Uterus (tissue), 4 donors: ENCODE measurements around the gene LTB4R2. TPM values are rescaled to one million over a fixed set of nuclear protein-coding genes. Genes with fewer than 3 reads are reported as not detected.

ENCODE experiments used
- DNase-seq, 2 donors: peaks; one replicate each; pipeline ENCODE4 v3.0.0-alpha.2; 2019 to 2020
- H3K27ac ChIP-seq, 2 donors: fragments of 200-600 bp; sonication (generic); 1 replicate in 1 of 2; 2 replicates in 1 of 2; pipeline ENCODE4 v1.5.1; 2016 to 2018
- H3K27me3 ChIP-seq, 2 donors: fragments of 200-600 bp; sonication (generic); one replicate each; pipeline ENCODE4 v1.5.1; 2018 to 2019; ENCODE audit warnings: control low read depth in 1 of 2
- H3K36me3 ChIP-seq, 2 donors: fragments of 200-600 bp; sonication (generic); one replicate each; pipeline ENCODE4 v1.5.1; 2019; ENCODE audit warnings: control low read depth in 1 of 2
- H3K4me1 ChIP-seq, 2 donors: fragments of 200-600 bp; sonication (generic); one replicate each; pipeline ENCODE4 v1.5.1; 2018 to 2019; ENCODE audit warnings: control low read depth in 1 of 2
- H3K4me3 ChIP-seq, 2 donors: fragments of 200-600 bp; sonication (generic); 1 replicate in 1 of 2; 2 replicates in 1 of 2; pipeline ENCODE4 v1.5.1; 2018 to 2019; ENCODE audit warnings: mild to moderate bottlenecking in 1 of 2
- H3K9me3 ChIP-seq, 2 donors: fragments of 200-600 bp; sonication (generic); one replicate each; pipeline ENCODE4 v1.5.1; 2019; ENCODE audit warnings: control low read depth in 1 of 2
- CTCF ChIP-seq, 4 experiments: fragments of 200-600 bp in 2 of 4; fragments of 450-650 bp in 2 of 4; sonication (generic) in 2 of 4; IDR thresholded peaks; one replicate each; pipeline ENCODE4 v1.5.1; 2016 to 2019; ENCODE audit warnings: antibody characterized with exemption in 4 of 4, mild to moderate bottlenecking in 2 of 4, moderate library complexity in 1 of 4
- POLR2A ChIP-seq, 2 donors: fragments of 450-650 bp; IDR thresholded peaks; one replicate each; pipeline ENCODE4 v1.6.1; 2016; ENCODE audit warnings: antibody characterized with exemption in 2 of 2, mild to moderate bottlenecking in 1 of 2, moderate library complexity in 1 of 2
- intact Hi-C: fragments of 100-400 bp; cut with DNase I; formaldehyde crosslinking; loops from one replicate; pipeline ENCODE4 v1.15.1; 2023; ENCODE audit warnings: low total_unique reads
- total RNA-seq, 4 donors: library from RNA; depleted of rRNA in 3 of 4; stranded (reverse); fragments of >200 nt in 3 of 4; gene quantifications; one replicate each; pipeline versions ENCODE4 v1.1.0 to v1.2.4, GENCODE V29; 2014 to 2023
- donor health status: DM: yes; HTN: yes; CAD: no.

The LTB4R2 gene
- total RNA-seq, 4 donors from 2014 or later: 1.0 to 7.1 (median 5.6) TPM; not detected in 1

GRCh38 chr14:24262821-24263733, 46.9 kb upstream of the LTB4R2 start, which contains the start of gene TGM1:
TSS of gene TGM1 (minus strand) at chr14:24263177. CDS start at chr14:24262352, 825 bp downstream.
- no peaks in the 10 kb centered on the region for H3K36me3 ChIP-seq
- H3K4me3 ChIP-seq: no peak within 1 kb of the TSS
- no peaks in the 10 kb centered on the region for H3K9me3 ChIP-seq
- no peak for TF ChIP-seq CTCF (IDR thresholded peaks at IDR 0.05)
- TF ChIP-seq POLR2A (IDR thresholded peaks at IDR 0.05): no peak
- no peaks in the 10 kb centered on the region for H3K27me3 ChIP-seq
- H3K27ac ChIP-seq: no peak within 1 kb of the TSS
- H3K4me1 ChIP-seq: no peaks in the 10 kb centered on the region
- intact Hi-C loops: no loop called here
- no peak for DNase-seq

- TF ChIP-seq CTCF (IDR thresholded peaks at IDR 0.05) (no peak), POLR2A (IDR thresholded peaks at IDR 0.05) (no peak)
- Histone ChIP-seq H3K27ac (no peak overlapping the region), H3K27me3 (no peaks in the 10 kb centered on the region), H3K4me3 (no peak overlapping the region), H3K36me3 (no peaks in the 10 kb centered on the region), H3K4me1 (no peaks in the 10 kb centered on the region), H3K9me3 (no peaks in the 10 kb centered on the region)
- no peak for DNase-seq
- intact Hi-C loops: no loop called here
Observed at GRCh38 chr14:24263848-24264247, 46.1 kb upstream of the LTB4R2 start.

DNA sequence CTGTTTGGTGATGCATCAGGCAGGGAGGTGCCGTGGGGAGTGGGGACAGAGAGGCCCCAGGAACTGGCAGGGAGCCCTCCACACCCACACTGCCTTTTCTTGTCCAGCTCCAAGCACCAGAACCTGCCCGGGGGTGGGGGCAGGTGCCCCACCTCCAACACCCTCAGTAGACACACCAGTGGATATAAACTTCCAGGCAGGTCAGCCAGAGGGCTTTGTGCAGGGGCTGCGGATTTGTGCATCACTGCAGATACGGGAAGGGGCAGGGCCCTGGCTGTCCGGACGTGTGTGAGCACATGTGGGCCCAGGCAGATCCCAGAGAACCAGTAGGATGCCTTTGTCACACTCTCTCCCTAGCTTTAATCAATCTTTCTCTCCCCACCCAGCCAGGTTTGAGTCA, 45.6 kb upstream of the LTB4R2 start:
- Histone ChIP-seq H3K27me3 (no peaks in the 10 kb centered on the region), H3K27ac (no peak overlapping the region), H3K4me3 (no peak overlapping the region), H3K9me3 (no peaks in the 10 kb centered on the region), H3K36me3 (no peaks in the 10 kb centered on the region), H3K4me1 (no peaks in the 10 kb centered on the region)
- intact Hi-C loops: no loop called here
- TF ChIP-seq CTCF (IDR thresholded peaks at IDR 0.05) (no peak), POLR2A (IDR thresholded peaks at IDR 0.05) (no peak)
- DNase-seq: no peak

DNA sequence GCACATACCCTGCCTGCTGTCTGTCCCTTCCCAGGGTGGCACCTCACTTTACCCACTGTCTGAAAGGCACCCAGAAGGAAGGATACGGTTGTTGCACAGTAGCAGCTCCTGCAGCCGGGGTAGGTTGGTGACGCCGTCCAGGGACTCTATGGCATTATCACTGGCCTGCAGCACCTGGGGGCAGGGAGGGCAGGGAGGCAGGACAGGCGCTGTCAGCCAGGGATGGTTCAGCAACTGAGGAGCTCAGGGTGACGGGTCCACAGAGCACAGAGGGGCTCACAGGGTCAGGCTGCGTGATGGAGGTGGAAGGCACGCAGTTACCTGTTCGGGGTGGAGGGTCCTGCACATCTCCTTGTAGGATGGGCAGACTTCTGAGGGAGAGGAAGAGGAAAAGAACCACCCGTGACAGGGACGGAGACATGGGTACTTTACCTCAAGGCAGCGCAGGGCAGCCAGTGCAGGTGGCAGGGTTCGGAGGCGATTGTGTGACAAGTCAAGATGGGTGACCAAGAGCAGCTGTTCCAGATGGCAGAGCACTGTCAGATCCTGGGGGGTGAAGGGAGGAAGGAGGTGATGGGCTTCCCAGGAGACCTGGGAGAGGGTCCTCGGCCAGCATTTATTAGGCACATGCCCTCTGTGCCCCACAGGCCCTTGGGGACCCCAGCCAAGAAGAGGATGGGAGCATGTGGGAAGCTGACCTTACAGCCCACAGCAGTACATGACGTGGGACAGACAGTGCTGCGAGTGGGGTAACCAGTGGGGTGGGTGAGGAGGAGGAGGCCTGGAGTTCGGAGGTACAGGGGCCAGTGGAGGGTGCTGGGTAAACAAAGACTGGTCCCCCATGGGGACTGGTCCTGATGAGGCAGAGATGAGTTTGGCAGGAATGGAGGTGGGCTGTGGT, 43.3 kb upstream of the LTB4R2 start:
- Histone ChIP-seq H3K36me3 (no peaks in the 10 kb centered on the region), H3K4me3 (no peak overlapping the region), H3K9me3 (no peaks in the 10 kb centered on the region), H3K27ac (no peak overlapping the region), H3K27me3 (no peaks in the 10 kb centered on the region), H3K4me1 (no peaks in the 10 kb centered on the region)
- TF ChIP-seq CTCF (IDR thresholded peaks at IDR 0.05) (no peak), POLR2A (IDR thresholded peaks at IDR 0.05) (no peak)
- intact Hi-C loops: no loop called here
- no peak for DNase-seq
